ENCODE measurements around the gene NRP1.

NRP1 gene

GRCh38 chr10:33349268-33349667 is 14.8 kb upstream of the NRP1 start:
- no peak for DNase-seq (ENCODE audit: low spot score)

GRCh38 chr10:33347211-33347610 is 12.7 kb upstream of the NRP1 start:
- DNase-seq (ENCODE audit: low spot score), result no peak

- no peak for DNase-seq (ENCODE audit: low spot score)
Measured at GRCh38 chr10:33345236-33345635, 10.8 kb upstream of the NRP1 start.

GRCh38 chr10:33344676-33345075 is 10.2 kb upstream of the NRP1 start:
- no peak for DNase-seq (ENCODE audit: low spot score)

- no peak for DNase-seq (ENCODE audit: low spot score)
Measured at GRCh38 chr10:33341637-33342036, 7.2 kb upstream of the NRP1 start.

GRCh38 chr10:33337326-33337957 is 3.0 kb upstream of the NRP1 start:
- DNase-seq (ENCODE audit: low spot score), result no peak

GRCh38 chr10:33336582-33337325 is 2.3 kb upstream of the NRP1 start:
- DNase-seq (ENCODE audit: low spot score), result no peak

- DNase-seq (ENCODE audit: low spot score), result peak; percentile 67
Measured at GRCh38 chr10:33335801-33336581, 1.5 kb upstream of the NRP1 start.

- peak; percentile 15 for DNase-seq (ENCODE audit: low spot score)
Measured at GRCh38 chr10:33335551-33335800, 1.0 kb upstream of the NRP1 start.

GRCh38 chr10:33334805-33335550 is 511 bp upstream of the NRP1 start:
- DNase-seq (ENCODE audit: low spot score), result peak; percentile 77

GRCh38 chr10:33333260-33334101 is 986 bp downstream of the NRP1 start:
- DNase-seq (ENCODE audit: low spot score), result peak; percentile 25

- no peak for DNase-seq (ENCODE audit: low spot score)
Measured at GRCh38 chr10:33332183-33333065, 2.0 kb downstream of the NRP1 start.

GRCh38 chr10:33331379-33331694 is 3.1 kb downstream of the NRP1 start:
- no peak for DNase-seq (ENCODE audit: low spot score)

- DNase-seq (ENCODE audit: low spot score), result peak; percentile 77
Measured at GRCh38 chr10:33330543-33331378, 3.7 kb downstream of the NRP1 start.

GRCh38 chr10:33329178-33329577 is 5.3 kb downstream of the NRP1 start:
- DNase-seq (ENCODE audit: low spot score), result no peak

- DNase-seq (ENCODE audit: low spot score), result no peak
Measured at GRCh38 chr10:33328253-33328652, 6.2 kb downstream of the NRP1 start.

GRCh38 chr10:33327751-33328150 is 6.7 kb downstream of the NRP1 start:
- no peak for DNase-seq (ENCODE audit: low spot score)

GRCh38 chr10:33326933-33327332 is 7.5 kb downstream of the NRP1 start:
- DNase-seq (ENCODE audit: low spot score), result no peak

- no peak for DNase-seq (ENCODE audit: low spot score)
Measured at GRCh38 chr10:33325929-33326328, 8.5 kb downstream of the NRP1 start.

GRCh38 chr10:33323721-33324120 is 10.7 kb downstream of the NRP1 start:
- DNase-seq (ENCODE audit: low spot score), result no peak
